Upper lobe of left lung (tissue), 4 donors: ENCODE results near the gene TSPAN17.

Experiments
- POLR2A ChIP-seq, 4 donors: fragments of 450-650 bp; IDR thresholded peaks; one replicate each; pipeline ENCODE4 v1.5.1; 2016 to 2017; ENCODE audit warnings: antibody characterized with exemption in 4 of 4, mild to moderate bottlenecking in 2 of 4
- TF ChIP-seq, protein P1 (sequence below), 6 experiments: fragments of 450-650 bp in 4 of 6; fragments of 200-600 bp in 2 of 6; sonication (generic) in 2 of 6; IDR thresholded peaks; one replicate each; pipeline ENCODE4 v1.5.1; 2016 to 2019; ENCODE audit warnings: antibody characterized with exemption in 6 of 6

DNA sequence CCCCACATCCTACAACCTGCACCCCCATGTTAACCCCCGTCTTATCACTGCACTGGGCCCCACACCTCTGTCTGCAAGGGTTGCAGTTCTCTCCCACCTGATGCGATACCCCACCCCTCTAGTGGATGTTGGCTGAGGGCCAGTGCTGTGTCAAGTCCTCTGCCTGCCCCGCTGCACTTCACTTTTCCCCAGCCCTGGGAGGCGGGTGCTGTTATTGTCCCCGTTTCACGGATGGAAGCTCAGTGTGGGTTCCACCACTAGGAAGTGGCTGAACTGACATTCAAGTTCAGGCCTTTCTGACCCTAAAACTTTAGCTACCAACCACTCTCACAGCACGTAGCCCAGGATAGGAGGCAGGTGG is 20.4 kb upstream of the TSPAN17 start:
- TF ChIP-seq, protein P1, sequence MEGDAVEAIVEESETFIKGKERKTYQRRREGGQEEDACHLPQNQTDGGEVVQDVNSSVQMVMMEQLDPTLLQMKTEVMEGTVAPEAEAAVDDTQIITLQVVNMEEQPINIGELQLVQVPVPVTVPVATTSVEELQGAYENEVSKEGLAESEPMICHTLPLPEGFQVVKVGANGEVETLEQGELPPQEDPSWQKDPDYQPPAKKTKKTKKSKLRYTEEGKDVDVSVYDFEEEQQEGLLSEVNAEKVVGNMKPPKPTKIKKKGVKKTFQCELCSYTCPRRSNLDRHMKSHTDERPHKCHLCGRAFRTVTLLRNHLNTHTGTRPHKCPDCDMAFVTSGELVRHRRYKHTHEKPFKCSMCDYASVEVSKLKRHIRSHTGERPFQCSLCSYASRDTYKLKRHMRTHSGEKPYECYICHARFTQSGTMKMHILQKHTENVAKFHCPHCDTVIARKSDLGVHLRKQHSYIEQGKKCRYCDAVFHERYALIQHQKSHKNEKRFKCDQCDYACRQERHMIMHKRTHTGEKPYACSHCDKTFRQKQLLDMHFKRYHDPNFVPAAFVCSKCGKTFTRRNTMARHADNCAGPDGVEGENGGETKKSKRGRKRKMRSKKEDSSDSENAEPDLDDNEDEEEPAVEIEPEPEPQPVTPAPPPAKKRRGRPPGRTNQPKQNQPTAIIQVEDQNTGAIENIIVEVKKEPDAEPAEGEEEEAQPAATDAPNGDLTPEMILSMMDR (IDR thresholded peaks at IDR 0.05) = no peak
- TF ChIP-seq POLR2A (IDR thresholded peaks at IDR 0.05) = no peak
